K562 (cell line): Measurements from ENCODE around the gene ZNF26. TPM values are rescaled to one million over a fixed set of nuclear protein-coding genes. Genes with fewer than 3 reads are reported as not detected.
A peak's percentile ranks its signal among the peaks of the same experiment; 100 is the strongest.

Experiments used
- NELFE ChIP-seq: IDR thresholded peaks from 2 replicates; pipeline ENCODE4 v1.6.1; 2011; ENCODE audit warnings: mild to moderate bottlenecking; ENCODE audit not compliant: insufficient read depth, insufficient read length
- RFX1 ChIP-seq: fragments of 450-650 bp; IDR thresholded peaks from 2 replicates; pipeline ENCODE4 v1.6.1; 2016; ENCODE audit warnings: mild to moderate bottlenecking, moderate library complexity
- SMC3 ChIP-seq: conservative IDR thresholded peaks from 2 replicates; pipeline ENCODE4 v1.6.1; 2011; ENCODE audit warnings: low read depth, low read length, improper control_type of control experiment; ENCODE audit not compliant: insufficient read depth
- TCF7 ChIP-seq: sonication (generic); IDR thresholded peaks from 2 replicates; pipeline ENCODE4 v1.6.1; 2016; ENCODE audit warnings: antibody characterized with exemption, borderline replicate concordance
- ZNF23 ChIP-seq: fragments of 250-450 bp; sonication (Bioruptor Pico); IDR thresholded peaks from 2 replicates; pipeline ENCODE4 v1.4.0; 2020; ENCODE audit warnings: mild to moderate bottlenecking
- ZNF274 ChIP-seq: IDR thresholded peaks from 2 replicates; pipeline ENCODE4 v1.6.1; 2011; ENCODE audit warnings: low read depth, mild to moderate bottlenecking, low read length, moderate library complexity, borderline replicate concordance
- ZNF282 ChIP-seq: sonication (generic); formaldehyde crosslinking; IDR thresholded peaks from 2 replicates; pipeline ENCODE4 v1.8.1; 2023; ENCODE audit warnings: missing genetic modification reagents
- polyA plus RNA-seq, 8 experiments: library from polyadenylated mRNA; depleted of rRNA in 4 of 8; stranded (reverse) in 5 of 8; unstranded in 3 of 8; fragments of >200 nt; fragmentation: Nextera tagmentation in 2 of 8; fragmentation: Illumina TruSeq in 1 of 8; extraction: Ambion mirVana in 2 of 8; extraction: Trizol in 1 of 8; gene quantifications; 2 replicates each; pipeline versions ENCODE4 v1.2.1 to v1.2.3, GENCODE V29; 2011 to 2014; ENCODE audit warnings: inconsistent platforms in 1 of 8, missing spikeins in 1 of 8
- total RNA-seq, 7 experiments: library from RNA; depleted of rRNA in 6 of 7; stranded (reverse); fragments of >200 nt in 6 of 7; fragmentation: Illumina TruSeq in 2 of 7; extraction: Trizol in 2 of 7; gene quantifications; 2 replicates each; pipeline versions ENCODE4 v1.2.1 to v1.2.3, GENCODE V29; 2011 to 2021; ENCODE audit warnings: low replicate concordance in 1 of 7
- TF ChIP-seq, protein P1 (sequence below): fragments of 250-450 bp; sonication (Bioruptor Pico); IDR thresholded peaks from 2 replicates; pipeline ENCODE4 v1.8.0; 2022; ENCODE audit warnings: moderate library complexity, mild to moderate bottlenecking, inconsistent platforms
- TF ChIP-seq, protein P2 (sequence below): fragments of 450-650 bp; IDR thresholded peaks from 2 replicates; pipeline ENCODE4 v1.6.1; 2016; ENCODE audit warnings: low read depth, mild to moderate bottlenecking, moderate library complexity
- TF ChIP-seq, protein P3 (sequence below): fragments of 450-650 bp; formaldehyde crosslinking; IDR thresholded peaks from 2 replicates; pipeline ENCODE4 v1.4.0; 2020; ENCODE audit warnings: mild to moderate bottlenecking, moderate library complexity
- TF ChIP-seq, protein P4 (sequence below), 2 experiments: IDR thresholded peaks; 2 replicates each; pipeline ENCODE4 v1.6.1; 2012; ENCODE audit warnings: improper control_type of control experiment in 2 of 2, low read depth in 2 of 2, low read length in 2 of 2, borderline replicate concordance in 1 of 2
- TF ChIP-seq, protein P5 (sequence below): sonication (generic); formaldehyde crosslinking; IDR thresholded peaks from 2 replicates; pipeline ENCODE4 v1.8.1; 2023; ENCODE audit warnings: mild to moderate bottlenecking, missing genetic modification reagents, moderate library complexity

Gene ZNF26
- total and polyA plus RNA-seq, 9 of the 15 experiments (the other 6 are each of a cell fraction or from before 2014, with no cell fraction given) = 1.2 to 14.1 (median 8.0) TPM

DNA sequence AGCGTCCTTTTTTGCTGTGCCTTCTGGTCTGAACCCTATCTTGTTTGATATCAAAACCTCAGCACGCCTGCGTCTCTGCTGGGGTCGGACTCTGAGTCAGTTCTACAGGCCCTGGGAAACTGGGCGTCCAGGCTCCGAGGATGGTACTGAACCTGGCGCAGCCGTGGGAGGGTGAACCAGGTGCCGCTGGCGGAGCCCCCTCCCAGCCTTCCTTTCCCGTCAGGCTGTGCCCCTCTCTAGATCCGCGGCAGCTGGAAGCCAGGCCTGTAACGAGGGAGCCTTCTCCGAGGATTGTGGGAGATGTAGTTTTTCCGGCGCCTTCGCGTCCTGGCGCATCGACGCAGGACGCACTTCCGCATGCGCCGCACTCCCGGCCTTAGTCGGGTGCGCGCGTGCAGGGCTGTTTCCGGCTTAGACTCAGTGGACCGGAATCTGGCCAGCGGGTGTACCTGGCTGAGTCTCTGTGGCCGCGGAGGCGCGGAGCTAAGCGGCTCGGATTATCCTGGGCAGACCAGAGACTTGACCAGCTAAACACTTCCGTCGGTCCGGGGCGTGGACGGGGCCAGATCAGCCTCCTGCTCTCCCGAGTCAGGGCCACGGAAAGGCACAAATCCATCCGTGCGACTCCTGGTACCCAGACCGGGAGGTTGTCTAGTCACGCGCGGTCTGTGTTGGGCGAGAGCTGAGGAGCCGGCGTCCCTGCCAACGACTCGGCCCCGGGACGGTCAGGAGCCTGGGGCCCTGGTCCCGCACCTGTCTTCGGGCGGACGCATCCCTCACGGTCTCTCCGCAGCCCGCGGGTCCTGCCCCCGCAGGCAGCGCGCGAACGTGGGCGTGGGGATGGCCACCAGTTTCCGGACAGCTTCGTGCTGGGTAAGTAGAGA is at the start of gene ZNF26 (continued):
- TF ChIP-seq NELFE (no peak), ZNF274 (no peak), ZNF282 (CRISPR knock-in tag) (no peak), TCF7 (no peak), ZNF23 (CRISPR knock-in tag) (no peak), SMC3 (no peak), RFX1 (no peak)
- TF ChIP-seq, protein P1, sequence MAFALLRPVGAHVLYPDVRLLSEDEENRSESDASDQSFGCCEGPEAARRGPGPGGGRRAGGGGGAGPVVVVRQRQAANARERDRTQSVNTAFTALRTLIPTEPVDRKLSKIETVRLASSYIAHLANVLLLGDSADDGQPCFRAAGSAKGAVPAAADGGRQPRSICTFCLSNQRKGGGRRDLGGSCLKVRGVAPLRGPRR (CRISPR knock-in tag) = no peak
- TF ChIP-seq, protein P2, sequence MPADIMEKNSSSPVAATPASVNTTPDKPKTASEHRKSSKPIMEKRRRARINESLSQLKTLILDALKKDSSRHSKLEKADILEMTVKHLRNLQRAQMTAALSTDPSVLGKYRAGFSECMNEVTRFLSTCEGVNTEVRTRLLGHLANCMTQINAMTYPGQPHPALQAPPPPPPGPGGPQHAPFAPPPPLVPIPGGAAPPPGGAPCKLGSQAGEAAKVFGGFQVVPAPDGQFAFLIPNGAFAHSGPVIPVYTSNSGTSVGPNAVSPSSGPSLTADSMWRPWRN = no peak
- TF ChIP-seq, protein P3, sequence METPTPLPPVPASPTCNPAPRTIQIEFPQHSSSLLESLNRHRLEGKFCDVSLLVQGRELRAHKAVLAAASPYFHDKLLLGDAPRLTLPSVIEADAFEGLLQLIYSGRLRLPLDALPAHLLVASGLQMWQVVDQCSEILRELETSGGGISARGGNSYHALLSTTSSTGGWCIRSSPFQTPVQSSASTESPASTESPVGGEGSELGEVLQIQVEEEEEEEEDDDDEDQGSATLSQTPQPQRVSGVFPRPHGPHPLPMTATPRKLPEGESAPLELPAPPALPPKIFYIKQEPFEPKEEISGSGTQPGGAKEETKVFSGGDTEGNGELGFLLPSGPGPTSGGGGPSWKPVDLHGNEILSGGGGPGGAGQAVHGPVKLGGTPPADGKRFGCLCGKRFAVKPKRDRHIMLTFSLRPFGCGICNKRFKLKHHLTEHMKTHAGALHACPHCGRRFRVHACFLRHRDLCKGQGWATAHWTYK (CRISPR knock-in tag) = peak; percentile 81; the same call in 1 of the 2 replicates
- TF ChIP-seq, protein P4, sequence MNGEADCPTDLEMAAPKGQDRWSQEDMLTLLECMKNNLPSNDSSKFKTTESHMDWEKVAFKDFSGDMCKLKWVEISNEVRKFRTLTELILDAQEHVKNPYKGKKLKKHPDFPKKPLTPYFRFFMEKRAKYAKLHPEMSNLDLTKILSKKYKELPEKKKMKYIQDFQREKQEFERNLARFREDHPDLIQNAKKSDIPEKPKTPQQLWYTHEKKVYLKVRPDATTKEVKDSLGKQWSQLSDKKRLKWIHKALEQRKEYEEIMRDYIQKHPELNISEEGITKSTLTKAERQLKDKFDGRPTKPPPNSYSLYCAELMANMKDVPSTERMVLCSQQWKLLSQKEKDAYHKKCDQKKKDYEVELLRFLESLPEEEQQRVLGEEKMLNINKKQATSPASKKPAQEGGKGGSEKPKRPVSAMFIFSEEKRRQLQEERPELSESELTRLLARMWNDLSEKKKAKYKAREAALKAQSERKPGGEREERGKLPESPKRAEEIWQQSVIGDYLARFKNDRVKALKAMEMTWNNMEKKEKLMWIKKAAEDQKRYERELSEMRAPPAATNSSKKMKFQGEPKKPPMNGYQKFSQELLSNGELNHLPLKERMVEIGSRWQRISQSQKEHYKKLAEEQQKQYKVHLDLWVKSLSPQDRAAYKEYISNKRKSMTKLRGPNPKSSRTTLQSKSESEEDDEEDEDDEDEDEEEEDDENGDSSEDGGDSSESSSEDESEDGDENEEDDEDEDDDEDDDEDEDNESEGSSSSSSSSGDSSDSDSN (IDR thresholded peaks at IDR 0.05; ENCODE audit: borderline replicate concordance in 1 of 2, low read depth in 2 of 2, low read length in 2 of 2) = 0 out of 4 replicates have a peak, but pooled peaks of 1 of the 2 experiments have one; percentile 48
- TF ChIP-seq, protein P5, sequence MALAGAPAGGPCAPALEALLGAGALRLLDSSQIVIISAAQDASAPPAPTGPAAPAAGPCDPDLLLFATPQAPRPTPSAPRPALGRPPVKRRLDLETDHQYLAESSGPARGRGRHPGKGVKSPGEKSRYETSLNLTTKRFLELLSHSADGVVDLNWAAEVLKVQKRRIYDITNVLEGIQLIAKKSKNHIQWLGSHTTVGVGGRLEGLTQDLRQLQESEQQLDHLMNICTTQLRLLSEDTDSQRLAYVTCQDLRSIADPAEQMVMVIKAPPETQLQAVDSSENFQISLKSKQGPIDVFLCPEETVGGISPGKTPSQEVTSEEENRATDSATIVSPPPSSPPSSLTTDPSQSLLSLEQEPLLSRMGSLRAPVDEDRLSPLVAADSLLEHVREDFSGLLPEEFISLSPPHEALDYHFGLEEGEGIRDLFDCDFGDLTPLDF (CRISPR knock-in tag) = no peak
